Right forelimb (tissue), 1 donor: ENCODE measurements around the gene KRTAP10-11.
"Not testable (repeated sequence)": the region's sequence is repeated elsewhere in the genome, so short reads cannot be mapped to it uniquely, and the experiment has no call there.

Experiments
- DNase-seq: peaks from one replicate; pipeline ENCODE4 v3.0.0-alpha.2; 2018

Gene KRTAP10-11

DNA sequence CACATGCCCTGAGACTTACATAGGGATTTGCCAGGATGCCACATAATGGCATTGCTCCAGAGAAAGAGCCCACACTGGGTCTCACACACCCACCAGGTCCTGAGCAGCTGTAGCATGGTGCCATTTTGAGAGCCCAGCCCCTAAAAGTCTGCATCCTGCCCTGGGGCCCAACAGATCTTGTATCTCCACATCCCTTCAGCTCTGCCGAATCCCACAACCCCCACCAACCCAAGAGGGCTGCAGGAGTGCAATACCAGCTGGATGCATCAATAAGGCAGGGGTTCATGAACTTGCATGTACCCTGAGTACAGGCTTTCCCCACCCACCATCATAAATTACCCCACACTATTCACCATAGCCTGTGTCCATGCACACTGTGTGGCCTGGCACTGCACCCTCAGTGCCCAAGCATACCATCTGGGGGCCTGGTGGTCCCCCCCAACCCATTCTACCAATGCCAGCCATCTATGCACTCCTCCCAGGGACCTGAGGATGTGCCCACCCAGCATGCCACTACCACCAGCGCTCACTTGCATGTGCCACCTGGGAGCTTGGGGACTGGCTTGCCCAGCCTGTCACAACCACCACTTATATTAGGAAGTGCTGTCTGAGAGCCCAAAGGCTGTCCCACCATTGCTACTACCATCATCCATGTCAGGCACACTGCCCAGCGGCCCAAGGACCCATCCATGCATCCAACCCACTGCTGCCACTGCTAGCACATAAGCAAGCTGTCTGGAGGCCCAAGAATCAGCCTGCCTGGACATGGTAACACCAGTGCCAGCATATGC lies 24.6 kb downstream of the KRTAP10-11 start:
- DNase-seq: no peak

- DNase-seq: no peak
Measured at GRCh38 chr21:44671911-44672310, 25.7 kb downstream of the KRTAP10-11 start.

- DNase-seq: no peak
Measured at GRCh38 chr21:44677881-44678280, 31.7 kb downstream of the KRTAP10-11 start.

- no peak for DNase-seq
Measured at GRCh38 chr21:44681152-44681551, 34.9 kb downstream of the KRTAP10-11 start.

GRCh38 chr21:44681861-44682579 lies 35.8 kb downstream of the KRTAP10-11 start, which contains the start of gene KRTAP12-1:
KRTAP12-1 (minus strand) TSS chr21:44682163; CDS start chr21:44682123, 40 bp downstream.
- no peak for DNase-seq

GRCh38 chr21:44682580-44683151 lies 36.5 kb downstream of the KRTAP10-11 start:
- DNase-seq: no peak

DNA sequence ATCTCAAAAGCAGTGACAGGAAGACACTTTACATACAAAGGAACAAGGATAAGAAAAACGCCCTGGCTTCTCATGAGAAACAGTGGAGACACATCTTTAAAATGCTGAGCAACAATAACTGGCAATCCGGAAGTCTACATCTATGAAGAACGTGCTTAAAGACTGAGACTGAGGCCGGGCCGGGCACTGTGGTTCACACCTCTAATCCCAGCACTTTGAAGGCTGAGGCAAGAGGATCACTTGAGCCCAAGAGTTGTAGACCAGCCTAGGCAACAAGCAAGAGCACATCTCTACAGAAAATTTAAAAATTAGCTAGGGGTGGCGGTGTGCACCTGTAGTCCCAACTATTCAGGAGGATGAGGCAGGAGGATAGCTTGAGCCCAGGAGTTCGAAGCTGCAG lies 37.9 kb downstream of the KRTAP10-11 start:
- no peak for DNase-seq

GRCh38 chr21:44684483-44684882 lies 38.3 kb downstream of the KRTAP10-11 start:
- no peak for DNase-seq

GRCh38 chr21:44685050-44685449 lies 38.8 kb downstream of the KRTAP10-11 start:
- not testable (repeated sequence) for DNase-seq

DNA sequence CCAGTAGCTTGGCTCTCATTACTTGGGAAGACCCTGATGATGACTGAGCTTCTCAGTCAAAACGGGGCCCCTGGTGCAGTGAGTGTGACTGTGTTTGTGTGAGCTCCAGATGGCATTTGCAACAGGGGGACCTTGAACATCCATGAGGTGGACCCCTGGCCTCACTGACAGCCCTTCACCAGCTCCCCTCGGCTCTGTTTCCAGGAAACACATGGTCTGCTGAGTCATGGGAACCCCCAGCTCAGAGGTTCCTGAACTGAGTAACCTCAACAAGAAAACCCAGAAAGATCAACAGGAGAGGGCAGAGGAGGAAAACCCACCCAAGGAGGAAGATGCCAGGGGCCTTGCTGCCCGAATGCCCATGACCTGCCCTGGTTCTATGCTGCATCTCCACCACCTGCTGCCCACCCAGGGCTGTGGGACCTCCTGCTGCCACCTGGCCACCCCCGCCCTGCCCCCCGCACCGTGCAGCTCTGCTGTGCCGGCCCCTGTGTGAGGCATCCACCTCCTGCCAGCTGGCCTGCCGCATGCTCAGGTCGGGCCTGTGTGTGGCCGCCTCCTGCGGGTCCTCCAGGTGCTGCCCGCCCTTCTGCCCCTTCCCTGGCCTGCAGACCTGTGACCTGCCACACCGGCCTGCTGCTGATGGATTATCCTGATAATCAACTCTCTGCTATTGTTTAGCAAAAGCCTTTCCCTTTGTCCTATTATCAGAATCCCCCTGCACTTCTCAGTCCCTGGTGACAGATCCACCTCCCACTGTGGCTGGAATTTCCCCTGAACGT lies 40.0 kb downstream of the KRTAP10-11 start:
- DNase-seq: no peak

- DNase-seq: no peak
Measured at GRCh38 chr21:44686843-44687561, 40.8 kb downstream of the KRTAP10-11 start.

DNA sequence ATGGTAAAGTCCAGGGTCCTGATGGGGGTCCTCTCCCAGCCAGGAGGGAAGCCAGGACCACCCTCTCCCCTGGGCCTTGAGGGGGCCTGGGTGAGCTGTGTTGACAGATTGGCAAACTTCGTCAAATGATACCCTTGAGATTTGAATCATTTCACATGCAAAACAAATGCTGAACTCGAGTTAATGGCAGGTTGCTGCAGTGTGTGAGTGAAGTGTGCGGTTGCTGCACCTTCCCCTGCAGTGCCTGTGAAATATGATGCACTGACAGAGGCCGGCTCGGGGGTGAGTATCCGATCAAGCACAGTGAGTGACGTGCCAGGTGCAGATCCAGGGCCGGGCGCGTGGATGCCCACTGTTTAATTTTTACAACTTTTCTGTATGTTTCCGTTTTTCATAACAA lies 41.5 kb downstream of the KRTAP10-11 start:
- DNase-seq: no peak

GRCh38 chr21:44689740-44690139 lies 43.5 kb downstream of the KRTAP10-11 start:
- DNase-seq: not testable (repeated sequence)

DNA sequence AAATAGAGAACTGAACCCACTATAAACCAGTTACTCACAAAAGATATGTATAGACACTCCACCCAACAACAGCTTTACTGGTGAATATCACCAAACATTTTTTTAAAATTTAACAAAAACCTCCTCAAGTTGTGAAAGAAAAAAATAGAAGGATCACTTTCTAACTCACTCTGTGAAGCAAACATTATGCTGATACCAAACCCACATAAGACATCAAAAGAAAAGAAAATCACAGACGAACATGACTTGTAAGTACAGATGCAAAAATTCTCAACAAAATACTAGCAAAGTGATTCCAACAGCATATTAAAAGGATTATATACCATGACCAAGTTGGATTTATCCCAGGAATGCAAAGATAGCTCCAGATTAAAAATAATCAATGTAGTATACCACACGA lies 45.5 kb downstream of the KRTAP10-11 start:
- no peak for DNase-seq

DNA sequence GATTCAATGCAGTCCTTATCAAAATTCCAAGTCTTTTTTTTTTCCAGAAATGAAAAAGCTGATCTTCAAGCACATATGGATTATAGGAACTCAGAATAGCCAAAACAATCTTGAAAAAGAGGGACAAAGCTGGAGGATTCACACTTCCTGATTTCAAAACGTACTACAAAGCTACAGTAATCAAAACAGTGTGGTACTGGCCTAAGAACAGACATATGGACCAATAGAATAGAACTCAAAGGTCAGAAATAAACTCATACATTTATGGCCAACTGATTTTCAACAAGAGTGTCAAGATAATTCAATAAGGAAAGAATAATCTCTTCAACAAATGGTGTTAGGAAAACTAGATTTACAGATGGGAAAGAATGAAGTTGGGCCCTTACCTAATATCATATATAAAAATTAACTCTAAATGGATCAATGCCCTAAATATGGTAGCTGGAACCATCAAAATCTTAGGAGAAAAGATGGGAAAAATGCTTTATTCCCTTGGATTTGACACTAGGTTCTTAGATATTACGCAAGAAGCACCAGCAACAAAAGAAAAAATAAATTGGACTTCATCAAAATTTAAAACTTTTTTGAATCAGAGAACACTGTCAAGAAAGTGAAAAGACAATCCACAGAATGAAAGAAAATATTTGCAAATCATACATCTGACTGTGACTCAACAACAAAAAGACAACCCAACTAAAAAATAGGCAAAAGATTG lies 46.7 kb downstream of the KRTAP10-11 start:
- no peak for DNase-seq

- DNase-seq: no peak
Measured at GRCh38 chr21:44694776-44695175, 48.6 kb downstream of the KRTAP10-11 start.

DNA sequence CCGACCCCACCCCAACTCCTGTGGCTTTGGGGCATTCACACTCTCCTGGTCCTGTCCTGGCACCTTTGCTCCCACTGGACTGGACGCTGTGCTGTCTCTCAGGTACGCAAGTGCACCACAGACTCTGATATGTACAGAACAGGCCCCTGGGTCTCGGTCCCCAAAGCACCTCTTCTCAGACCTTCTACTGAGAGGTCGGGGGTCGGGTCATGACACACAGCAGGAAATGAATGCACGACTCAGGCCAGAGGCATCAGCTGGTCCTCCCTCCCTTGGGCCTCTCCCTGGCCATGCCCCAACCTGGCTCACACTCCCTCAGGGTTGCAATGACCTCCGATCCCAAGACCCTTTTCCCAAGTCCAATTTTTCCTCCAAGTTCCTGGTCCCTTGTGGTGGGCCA lies 49.0 kb downstream of the KRTAP10-11 start:
- DNase-seq: no peak

DNA sequence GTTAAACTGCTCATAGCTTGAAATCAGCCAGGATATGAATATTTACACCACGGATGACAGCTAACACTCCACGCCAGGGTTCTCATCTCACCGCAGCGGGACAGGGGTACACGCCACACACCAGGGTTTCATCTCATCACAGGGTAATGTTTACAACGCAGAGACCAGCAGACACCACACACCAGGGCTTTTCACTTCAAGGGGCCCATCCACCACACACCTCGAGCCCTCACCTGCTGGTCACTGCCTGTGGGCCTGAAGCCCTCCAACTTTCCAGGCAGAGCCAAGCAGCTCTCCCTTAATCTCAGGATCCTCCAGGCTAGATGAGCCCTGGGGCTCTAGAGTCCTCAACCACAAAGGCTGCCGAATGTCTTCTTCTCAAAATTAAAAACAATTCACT lies 49.4 kb downstream of the KRTAP10-11 start:
- no peak for DNase-seq

GRCh38 chr21:44696572-44696971 lies 50.4 kb downstream of the KRTAP10-11 start:
- no peak for DNase-seq
